Left renal pelvis (tissue), 4 donors: ENCODE results near the gene PSMA3. TPM values are rescaled to one million over a fixed set of nuclear protein-coding genes. Genes with fewer than 3 reads are reported as not detected.
"Not testable (repeated sequence)": the region's sequence is repeated elsewhere in the genome, so short reads cannot be mapped to it uniquely, and the experiment has no call there.

Source experiments
- DNase-seq, 4 donors: peaks; one replicate each; pipeline ENCODE4 v3.0.0-alpha.2; 2013; ENCODE audit warnings: low read depth in 4 of 4, low spot score in 3 of 4
- polyA plus RNA-seq, 4 donors: library from polyadenylated mRNA; unstranded; fragments of 120-200 nt; gene quantifications; one replicate each; pipeline ENCODE4 v1.2.1, GENCODE V29; 2013; ENCODE audit not compliant: insufficient read length in 4 of 4

The PSMA3 gene
- 100 to 1,000 TPM; 113 to 162 (median 151) TPM for polyA plus RNA-seq

- DNase-seq = peak; percentile 91 to 96 (median 93)
Measured at GRCh38 chr14:58244556-58245387, at the start of gene PSMA3. TSS of gene PSMA3 (plus strand) at chr14:58244843. CDS start at chr14:58244921, 78 bp downstream.

- DNase-seq = no peak
Measured at GRCh38 chr14:58196198-58196597, 48.4 kb upstream of the PSMA3 start.

- no peak for DNase-seq
Measured at GRCh38 chr14:58198086-58198485, 46.6 kb upstream of the PSMA3 start.

- peak; percentile 64 to 77 (median 74) for DNase-seq
Measured at GRCh38 chr14:58199726-58200479, 44.7 kb upstream of the PSMA3 start, which contains the start of gene ACTR10. TSS of gene ACTR10 (plus strand) at chr14:58200149. CDS start at chr14:58200218, 69 bp downstream.

- DNase-seq = peak in 2 of 4 donors; percentile 0 to 12
Measured at GRCh38 chr14:58200480-58200841, 44.2 kb upstream of the PSMA3 start.

- DNase-seq = no peak
Measured at GRCh38 chr14:58200846-58201245, 43.8 kb upstream of the PSMA3 start.

- no peak for DNase-seq
Measured at GRCh38 chr14:58213176-58213575, 31.5 kb upstream of the PSMA3 start.

- DNase-seq = no peak
Measured at GRCh38 chr14:58215191-58215914, 29.3 kb upstream of the PSMA3 start.

- no peak for DNase-seq
Measured at GRCh38 chr14:58216544-58216943, 28.1 kb upstream of the PSMA3 start.

- DNase-seq = no peak
Measured at GRCh38 chr14:58227096-58227819, 17.4 kb upstream of the PSMA3 start.

- DNase-seq = peak in 2 of 4 donors; percentile 8 to 39
Measured at GRCh38 chr14:58238252-58239243, 6.1 kb upstream of the PSMA3 start.

GRCh38 chr14:58239244-58240195, 5.1 kb upstream of the PSMA3 start:
- peak; percentile 60 to 64 (median 62) for DNase-seq

- DNase-seq = peak in 2 of 4 donors; percentile 8 to 12
Measured at GRCh38 chr14:58243790-58244555, 670 bp upstream of the PSMA3 start.

- DNase-seq = no peak
Measured at GRCh38 chr14:58245562-58245961, 919 bp downstream of the PSMA3 start.

GRCh38 chr14:58249611-58250010, 5.0 kb downstream of the PSMA3 start:
- DNase-seq = no peak

- no peak for DNase-seq
Measured at GRCh38 chr14:58258156-58258555, 13.5 kb downstream of the PSMA3 start.

- DNase-seq = not testable (repeated sequence)
Measured at GRCh38 chr14:58262005-58262404, 17.4 kb downstream of the PSMA3 start.
